Thyroid gland (tissue), 4 donors: ENCODE measurements around the gene CDC34.

Experiments used
- CTCF ChIP-seq, 6 experiments: fragments of 200-600 bp in 3 of 6; fragments of 450-650 bp in 3 of 6; sonication (generic) in 3 of 6; IDR thresholded peaks; one replicate each; pipeline ENCODE4 v1.5.1; 2016 to 2019; ENCODE audit warnings: antibody characterized with exemption in 6 of 6, mild to moderate bottlenecking in 2 of 6, inconsistent platforms in 1 of 6, moderate library complexity in 1 of 6
- POLR2A ChIP-seq, 2 donors: fragments of 450-650 bp; IDR thresholded peaks; one replicate each; pipeline ENCODE4 v1.6.1; 2017; ENCODE audit warnings: antibody characterized with exemption in 2 of 2, mild to moderate bottlenecking in 2 of 2, moderate library complexity in 1 of 2

- TF ChIP-seq CTCF (IDR thresholded peaks at IDR 0.05) = no peak
- peak in 1 of 2 donors; percentile 48 for TF ChIP-seq POLR2A (IDR thresholded peaks at IDR 0.05)
These were observed at the start of gene CDC34 for GRCh38 chr19:531753-532560.
